HepG2 (cell line): Measurements from ENCODE around the gene RNF208. TPM values are rescaled to one million over a fixed set of nuclear protein-coding genes. Genes with fewer than 3 reads are reported as not detected.

Source experiments
- ADNP ChIP-seq: sonication (generic); formaldehyde crosslinking; IDR thresholded peaks from 2 replicates; pipeline ENCODE4 v1.4.0; 2020; ENCODE audit warnings: missing genetic modification reagents
- ARNTL ChIP-seq: sonication (generic); formaldehyde crosslinking; IDR thresholded peaks from 2 replicates; pipeline ENCODE4 v1.4.0; 2020; ENCODE audit warnings: mild to moderate bottlenecking, missing genetic modification reagents
- DDIT3 ChIP-seq: sonication (generic); formaldehyde crosslinking; IDR thresholded peaks from 2 replicates; pipeline ENCODE4 v1.4.0; 2020; ENCODE audit warnings: mild to moderate bottlenecking, missing genetic modification reagents
- ELF3 ChIP-seq: IDR thresholded peaks from 2 replicates; pipeline ENCODE4 v1.6.1; 2016; ENCODE audit warnings: missing genetic modification reagents, missing compliant biosample characterization
- GLMP ChIP-seq: sonication (generic); formaldehyde crosslinking; IDR thresholded peaks from 2 replicates; pipeline ENCODE4 v1.9.0; 2021; ENCODE audit warnings: missing genetic modification reagents, mild to moderate bottlenecking, borderline replicate concordance
- GTF2F1 ChIP-seq: fragments of 150-350 bp; IDR thresholded peaks from 2 replicates; pipeline ENCODE4 v1.6.1; 2014; ENCODE audit warnings: low read length
- PRMT3 ChIP-seq: sonication (generic); formaldehyde crosslinking; IDR thresholded peaks from 2 replicates; pipeline ENCODE4 v1.8.1; 2022; ENCODE audit warnings: low read depth, mild to moderate bottlenecking, moderate library complexity, missing genetic modification reagents, borderline replicate concordance
- SRSF1 ChIP-seq: fragments of 200-400 bp; formaldehyde crosslinking; optimal IDR thresholded peaks from 2 replicates; pipeline ENCODE3; 2017; ENCODE audit warnings: mild to moderate bottlenecking, low read depth, low read length, moderate library complexity
- THAP7 ChIP-seq: sonication (generic); formaldehyde crosslinking; IDR thresholded peaks from 2 replicates; pipeline ENCODE4 v1.8.1; 2023; ENCODE audit warnings: mild to moderate bottlenecking, missing genetic modification reagents
- THRA ChIP-seq: sonication (generic); formaldehyde crosslinking; IDR thresholded peaks from 2 replicates; pipeline ENCODE4 v1.4.0; 2020; ENCODE audit warnings: missing genetic modification reagents, borderline replicate concordance
- USF2 ChIP-seq, 2 experiments: sonication (generic) in 1 of 2; formaldehyde crosslinking in 1 of 2; IDR thresholded peaks; 2 replicates each; pipeline versions ENCODE4 v1.5.1 to v1.6.1; 2011 to 2020; ENCODE audit warnings: borderline replicate concordance in 1 of 2, low read depth in 1 of 2, low read length in 1 of 2, mild to moderate bottlenecking in 1 of 2, missing genetic modification reagents in 1 of 2, moderate library complexity in 1 of 2
- ZBTB7A ChIP-seq: sonication (generic); formaldehyde crosslinking; IDR thresholded peaks from 2 replicates; pipeline ENCODE4 v1.8.0; 2022; ENCODE audit warnings: mild to moderate bottlenecking, missing genetic modification reagents
- ZFX ChIP-seq: sonication (generic); formaldehyde crosslinking; IDR thresholded peaks from 2 replicates; pipeline ENCODE4 v1.4.0; 2020; ENCODE audit warnings: mild to moderate bottlenecking, low read depth, missing genetic modification reagents, moderate library complexity
- ZMAT5 ChIP-seq: sonication (generic); formaldehyde crosslinking; IDR thresholded peaks from 2 replicates; pipeline ENCODE4 v1.5.0; 2020; ENCODE audit warnings: mild to moderate bottlenecking, low read depth, missing genetic modification reagents, borderline replicate concordance
- ZMYM2 ChIP-seq: sonication (generic); formaldehyde crosslinking; IDR thresholded peaks from 2 replicates; pipeline ENCODE4 v1.8.0; 2022; ENCODE audit warnings: mild to moderate bottlenecking, missing genetic modification reagents
- ZNF138 ChIP-seq: sonication (generic); formaldehyde crosslinking; IDR thresholded peaks from 2 replicates; pipeline ENCODE4 v1.5.0; 2020; ENCODE audit warnings: mild to moderate bottlenecking, low read depth, missing genetic modification reagents
- ZNF326 ChIP-seq: sonication (generic); formaldehyde crosslinking; IDR thresholded peaks from 2 replicates; pipeline ENCODE4 v1.4.0; 2020; ENCODE audit warnings: missing genetic modification reagents, borderline replicate concordance
- ZNF501 ChIP-seq: sonication (generic); formaldehyde crosslinking; IDR thresholded peaks from 2 replicates; pipeline ENCODE4 v1.5.1; 2020; ENCODE audit warnings: mild to moderate bottlenecking, moderate library complexity, missing genetic modification reagents
- ZNF710 ChIP-seq: sonication (generic); formaldehyde crosslinking; IDR thresholded peaks from 2 replicates; pipeline ENCODE4 v1.5.0; 2020; ENCODE audit warnings: mild to moderate bottlenecking, missing genetic modification reagents, borderline replicate concordance
- polyA plus RNA-seq, 8 experiments: library from polyadenylated mRNA; depleted of rRNA in 3 of 8; stranded (reverse) in 7 of 8; unstranded in 1 of 8; fragments of >200 nt; fragmentation: Illumina TruSeq in 4 of 8; extraction: Trizol in 4 of 8; gene quantifications; 2 replicates each; pipeline versions ENCODE4 v1.2.1 to v1.2.3, GENCODE V29; 2011 to 2016; ENCODE audit warnings: low read depth in 4 of 8, missing spikeins in 1 of 8, mixed read lengths in 1 of 8; ENCODE audit not compliant: insufficient read depth in 1 of 8
- total RNA-seq, 5 experiments: library from RNA; depleted of rRNA; stranded (reverse); fragments of >200 nt; fragmentation: Illumina TruSeq; extraction: Trizol; gene quantifications; 2 replicates each; pipeline ENCODE4 v1.2.3, GENCODE V29; 2016; ENCODE audit warnings: low read depth in 1 of 5

Gene RNF208
- total and polyA plus RNA-seq, 2 of the 13 experiments (the other 11 are each of a cell fraction or from before 2014, with no cell fraction given): 1.6 to 2.1 TPM

GRCh38 chr9:137217276-137218211 is 4.5 kb downstream of the RNF208 start (continued):
- no peak; the same call in 1 of the 2 replicates for TF ChIP-seq ZNF138 (CRISPR knock-in tag)
- no peak for TF ChIP-seq GLMP (CRISPR knock-in tag)
- no peak for TF ChIP-seq DDIT3 (CRISPR knock-in tag)
- TF ChIP-seq ADNP (CRISPR knock-in tag): no peak
- TF ChIP-seq PRMT3 (CRISPR knock-in tag): no peak
- 0 out of 2 replicates have a peak, but pooled peaks have one; percentile 13 for TF ChIP-seq ZNF501 (CRISPR knock-in tag)
- 0 out of 2 replicates have a peak, but pooled peaks have one; percentile 2 for TF ChIP-seq THRA (CRISPR knock-in tag)
- peak; percentile 65 for TF ChIP-seq ARNTL (CRISPR knock-in tag)
- TF ChIP-seq GTF2F1: no peak
- TF ChIP-seq USF2 (IDR thresholded peaks at IDR 0.05; ENCODE audit: low read depth, low read length): no peak
- no peak for TF ChIP-seq USF2 (CRISPR knock-in tag; IDR thresholded peaks at IDR 0.05; ENCODE audit: borderline replicate concordance)
- TF ChIP-seq ZNF710 (CRISPR knock-in tag): peak; percentile 67
- peak; percentile 68 for TF ChIP-seq SRSF1
- peak; percentile 58; the same call in 1 of the 2 replicates for TF ChIP-seq ELF3 (CRISPR knock-in tag)
- TF ChIP-seq ZBTB7A: peak; percentile 37; the same call in 1 of the 2 replicates
- no peak for TF ChIP-seq ZMYM2
- TF ChIP-seq ZFX (CRISPR knock-in tag): peak; percentile 65
- TF ChIP-seq ZMAT5 (CRISPR knock-in tag): no peak
- no peak for TF ChIP-seq ZNF326
- TF ChIP-seq THAP7 (CRISPR knock-in tag): no peak
